ENCODE measurements around the gene COL25A1.

The COL25A1 gene

DNA sequence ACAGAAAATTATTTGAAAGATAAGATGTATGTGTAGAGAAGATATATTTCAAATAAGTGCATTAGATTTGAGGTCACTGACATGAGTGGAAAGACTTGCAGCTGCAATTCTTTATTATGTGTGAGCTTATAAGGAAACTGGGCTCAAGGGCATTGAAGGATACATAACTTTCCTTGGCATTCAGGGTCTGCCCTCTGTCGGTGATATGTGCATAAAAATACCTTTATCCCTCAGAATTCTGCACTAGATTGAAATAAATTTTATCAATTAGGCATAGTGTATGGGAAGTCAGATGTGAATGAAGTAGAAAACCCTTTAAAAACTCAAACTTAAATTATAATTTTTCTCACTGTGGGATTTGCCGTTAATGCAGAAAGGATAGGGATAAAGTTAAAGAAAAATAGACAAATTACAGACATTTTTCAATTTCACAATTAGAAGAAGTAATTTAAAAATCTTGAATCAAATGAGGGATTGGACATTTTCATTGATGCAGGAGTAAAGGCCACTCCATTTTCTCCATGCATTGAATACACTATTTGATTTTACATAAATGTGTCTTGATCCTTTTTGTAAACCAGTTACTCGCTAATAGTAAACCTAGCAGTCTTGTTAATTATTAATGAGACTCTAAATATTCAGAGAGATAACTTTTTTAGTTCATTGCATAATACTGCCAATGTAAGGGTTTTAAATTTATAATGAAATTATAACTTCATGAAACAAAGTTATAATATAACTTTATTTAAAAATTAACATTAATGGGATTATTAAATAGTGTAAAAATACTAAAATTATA lies 518.6 kb downstream of the COL25A1 start:
- peak; percentile 24 for TF ChIP-seq CTCF (IDR thresholded peaks at IDR 0.05; ENCODE audit: control insufficient read depth, insufficient read depth, low read depth, low read length, missing control alignments)
- no peak for DNase-seq (ENCODE audit: low read depth)
- no peak overlapping the region for H3K4me3 ChIP-seq (ENCODE audit: control insufficient read depth, low read depth, low read length)

- no peak for DNase-seq (ENCODE audit: low read depth)
- no peak overlapping the region for H3K4me3 ChIP-seq (ENCODE audit: control insufficient read depth, low read depth, low read length)
- TF ChIP-seq CTCF (IDR thresholded peaks at IDR 0.05; ENCODE audit: control insufficient read depth, insufficient read depth, low read depth, low read length, missing control alignments): no peak
These were observed 522.5 kb downstream of the COL25A1 start for GRCh38 chr4:108779958-108780357.

DNA sequence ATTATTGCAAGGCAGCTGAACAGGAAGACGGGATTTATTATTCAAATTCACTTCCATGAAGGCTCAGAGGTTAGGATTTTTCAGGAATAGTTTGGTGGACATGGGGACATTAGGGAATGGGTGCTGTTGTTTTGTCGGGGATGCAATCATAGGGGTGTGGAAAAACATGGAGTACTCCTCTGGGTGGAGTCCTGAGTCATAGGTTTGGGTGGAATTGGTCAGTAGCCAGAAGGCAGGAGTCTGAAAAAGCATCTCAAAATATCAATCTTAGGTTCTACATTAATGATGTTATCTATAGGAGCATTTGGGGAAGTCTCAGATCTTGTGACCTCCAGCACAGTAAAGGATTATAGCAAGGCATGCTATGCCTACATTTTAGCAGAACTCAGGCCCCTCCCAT lies 525.1 kb downstream of the COL25A1 start:
- no peak for TF ChIP-seq CTCF (IDR thresholded peaks at IDR 0.05; ENCODE audit: control insufficient read depth, insufficient read depth, low read depth, low read length, missing control alignments)
- no peak for DNase-seq (ENCODE audit: low read depth)
- no peak overlapping the region for H3K4me3 ChIP-seq (ENCODE audit: control insufficient read depth, low read depth, low read length)

- DNase-seq (ENCODE audit: low read depth): no peak
- H3K4me3 ChIP-seq (ENCODE audit: control insufficient read depth, low read depth, low read length): no peak overlapping the region
- no peak for TF ChIP-seq CTCF (IDR thresholded peaks at IDR 0.05; ENCODE audit: control insufficient read depth, insufficient read depth, low read depth, low read length, missing control alignments)
These were observed 526.5 kb downstream of the COL25A1 start for GRCh38 chr4:108775921-108776320.

DNA sequence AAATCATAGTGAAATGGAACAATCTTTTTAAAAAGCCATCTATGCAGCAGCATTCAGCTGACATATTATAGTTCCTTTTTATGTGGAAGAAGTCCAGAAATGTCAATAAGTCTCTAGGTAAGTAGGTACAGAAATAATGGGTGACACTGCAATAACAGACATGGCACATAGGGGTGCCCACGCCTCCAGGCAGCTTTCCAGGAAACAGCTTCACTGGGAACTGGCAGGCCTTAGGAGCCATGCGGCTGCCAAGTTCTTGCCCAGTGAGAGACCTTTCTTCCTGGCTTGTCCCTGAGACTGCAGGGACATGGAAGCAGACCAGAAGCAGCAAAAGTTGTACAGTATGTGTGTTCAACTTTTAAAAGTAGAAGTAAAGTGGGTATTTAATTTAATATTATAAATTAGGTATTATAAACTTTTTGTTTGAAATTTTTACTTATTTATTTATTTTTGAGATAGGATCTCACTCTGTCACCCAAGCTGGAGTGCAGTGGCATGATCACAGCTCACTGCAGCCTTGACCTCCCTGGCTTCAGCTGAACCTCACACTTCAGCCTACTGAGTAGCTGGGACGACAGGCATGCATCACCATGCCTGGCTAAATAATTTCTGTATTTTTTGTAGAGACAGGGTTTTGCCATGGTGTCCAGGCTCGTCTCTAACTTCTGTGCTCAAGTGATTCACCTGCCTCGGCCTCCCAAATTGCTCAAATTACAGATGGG lies 527.5 kb downstream of the COL25A1 start:
- no peak for DNase-seq (ENCODE audit: low read depth)
- TF ChIP-seq CTCF (IDR thresholded peaks at IDR 0.05; ENCODE audit: control insufficient read depth, insufficient read depth, low read depth, low read length, missing control alignments): no peak
- no peak overlapping the region for H3K4me3 ChIP-seq (ENCODE audit: control insufficient read depth, low read depth, low read length)

DNA sequence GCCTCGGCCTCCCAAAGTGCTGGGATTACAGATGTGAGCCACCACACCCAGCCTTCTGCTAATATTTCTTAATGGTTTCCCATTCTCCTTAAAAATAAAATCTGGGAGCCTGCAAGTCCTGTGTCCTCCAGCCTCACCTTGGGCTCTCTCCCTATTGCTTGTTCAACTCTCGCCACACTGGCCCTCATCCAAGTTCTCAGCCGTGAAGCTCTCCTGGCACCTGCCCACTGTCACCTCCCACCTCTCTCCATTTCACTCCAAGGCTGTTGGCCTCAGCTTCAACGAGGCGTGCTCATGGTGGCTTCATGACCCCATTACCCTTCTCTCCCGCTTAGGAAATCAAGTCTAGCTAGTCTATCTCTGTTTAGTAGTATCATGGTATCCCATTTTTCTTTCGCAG lies 530.1 kb downstream of the COL25A1 start:
- no peak for TF ChIP-seq CTCF (IDR thresholded peaks at IDR 0.05; ENCODE audit: control insufficient read depth, insufficient read depth, low read depth, low read length, missing control alignments)
- DNase-seq (ENCODE audit: low read depth): no peak
- no peak overlapping the region for H3K4me3 ChIP-seq (ENCODE audit: control insufficient read depth, low read depth, low read length)

Data from AG09309 (cell line).